ENCODE results near the gene MAIP1.

The MAIP1 gene

DNA sequence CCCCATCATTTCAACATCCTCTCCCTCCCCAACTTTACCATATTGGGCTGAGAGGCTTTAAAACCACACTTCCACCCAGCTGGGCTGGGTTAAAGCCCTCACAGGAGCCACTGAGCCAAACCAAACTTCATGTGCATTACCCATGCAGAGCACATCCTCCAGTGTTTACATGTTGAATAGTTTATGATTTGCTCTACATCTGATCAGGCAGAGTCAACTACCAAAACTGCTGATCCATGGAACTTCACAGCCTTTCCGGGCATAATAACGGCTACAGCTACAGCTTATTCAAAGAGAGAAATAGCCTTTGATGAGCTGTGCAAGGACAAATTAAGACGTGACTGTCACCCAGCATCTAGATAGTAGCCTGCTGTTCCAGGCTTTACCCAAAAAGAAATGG lies 39.0 kb downstream of the MAIP1 start:
- DNase-seq = no peak

- no peak for DNase-seq
Measured at GRCh38 chr2:199994896-199995295, 39.5 kb downstream of the MAIP1 start.

GRCh38 chr2:199997296-199997695 lies 41.9 kb downstream of the MAIP1 start:
- DNase-seq = no peak

DNA sequence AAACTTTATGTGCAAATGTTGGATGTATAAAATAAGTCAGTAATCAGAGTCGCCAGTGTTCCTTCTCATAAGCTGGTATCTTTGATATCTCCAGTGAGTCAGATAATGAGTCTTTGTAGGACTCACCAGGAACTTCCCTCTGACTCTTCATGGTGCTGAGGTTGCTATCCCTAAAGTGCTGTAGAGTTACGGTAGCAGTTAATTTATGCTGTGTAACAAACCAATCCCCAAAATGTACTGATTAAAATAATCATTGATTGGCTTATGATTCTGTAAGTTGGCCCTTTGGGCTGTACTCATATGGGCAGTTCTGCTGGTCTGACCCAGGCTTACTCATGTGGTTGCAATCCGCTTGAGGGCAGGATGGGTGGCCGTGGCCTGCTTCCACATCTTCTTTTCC lies 43.8 kb downstream of the MAIP1 start:
- DNase-seq = no peak

- DNase-seq = no peak
Measured at GRCh38 chr2:200000444-200001163, 45.2 kb downstream of the MAIP1 start.

DNA sequence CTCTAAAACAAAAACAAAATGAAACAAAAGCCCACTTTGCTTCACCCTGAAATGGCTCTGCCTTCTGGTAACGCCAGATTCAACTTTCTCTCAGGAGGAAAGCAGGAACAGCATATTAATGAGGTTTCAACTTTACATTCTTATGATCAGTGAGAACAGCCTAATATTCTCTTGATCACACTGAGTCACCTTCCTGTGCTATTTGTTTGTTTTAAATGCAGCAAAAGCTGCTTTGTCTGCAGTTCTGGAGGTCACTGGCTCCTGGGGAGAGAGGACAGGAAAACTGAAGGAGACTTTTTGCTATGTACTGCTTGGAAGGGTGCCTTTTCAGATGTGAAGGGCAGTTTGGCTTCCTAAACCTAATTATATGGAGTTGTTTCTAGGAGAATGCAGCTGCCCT lies 48.1 kb downstream of the MAIP1 start:
- DNase-seq = no peak

DNA sequence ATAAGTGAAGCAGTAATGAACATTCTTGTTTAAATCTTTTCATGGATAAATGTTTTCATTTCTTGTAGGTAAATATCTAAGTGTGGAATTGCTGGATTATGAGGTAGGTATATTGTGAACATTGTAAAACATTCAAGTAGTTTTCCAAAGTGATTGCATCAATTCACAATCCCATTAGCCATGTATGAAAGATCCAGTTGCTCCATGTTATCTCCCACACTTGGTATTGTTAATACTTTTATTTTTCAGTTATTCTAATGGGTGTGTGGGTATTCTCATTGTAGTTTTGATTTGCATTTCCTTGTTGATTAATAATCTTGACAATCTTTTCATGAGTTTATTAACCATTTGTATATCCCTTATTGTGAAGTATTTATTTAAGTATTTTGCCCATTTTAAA lies 50.3 kb downstream of the MAIP1 start:
- DNase-seq = no peak

DNA sequence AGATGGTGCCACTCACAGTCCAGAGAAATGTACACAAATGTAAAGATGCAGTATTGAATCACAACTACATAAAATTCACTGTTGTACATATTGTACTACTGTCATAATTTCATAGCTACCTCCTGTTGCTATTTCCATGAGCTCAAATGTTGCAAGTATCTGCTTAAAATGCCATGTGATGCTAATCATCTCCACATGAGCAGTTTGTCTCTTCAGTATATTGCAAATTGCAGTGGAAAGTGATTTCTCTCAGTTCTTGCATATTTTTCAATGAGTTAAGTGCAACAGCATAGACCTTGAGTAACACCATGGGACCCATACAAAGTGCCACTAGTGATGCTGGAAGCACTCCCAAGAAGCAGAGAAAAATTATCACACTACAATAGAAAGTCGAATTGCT lies 51.9 kb downstream of the MAIP1 start:
- DNase-seq = no peak

- no peak for DNase-seq
Measured at GRCh38 chr2:200012401-200012800, 57.0 kb downstream of the MAIP1 start.

Measured in NCI-H1417 treated with DMSO at 0.1 percent for 48 hours (cell line).